GM10266 (cell line): ENCODE results near the gene NT5M.

Source experiments
- DNase-seq: peaks from one replicate; pipeline ENCODE4 v3.0.0; 2012; ENCODE audit errors: extremely low spot score
- CTCF ChIP-seq: IDR thresholded peaks from 2 replicates; pipeline ENCODE4 v1.5.1; 2012; ENCODE audit warnings: mild to moderate bottlenecking, low read depth; ENCODE audit not compliant: control insufficient read depth, insufficient read depth; ENCODE audit errors: missing control alignments

Gene NT5M

DNA sequence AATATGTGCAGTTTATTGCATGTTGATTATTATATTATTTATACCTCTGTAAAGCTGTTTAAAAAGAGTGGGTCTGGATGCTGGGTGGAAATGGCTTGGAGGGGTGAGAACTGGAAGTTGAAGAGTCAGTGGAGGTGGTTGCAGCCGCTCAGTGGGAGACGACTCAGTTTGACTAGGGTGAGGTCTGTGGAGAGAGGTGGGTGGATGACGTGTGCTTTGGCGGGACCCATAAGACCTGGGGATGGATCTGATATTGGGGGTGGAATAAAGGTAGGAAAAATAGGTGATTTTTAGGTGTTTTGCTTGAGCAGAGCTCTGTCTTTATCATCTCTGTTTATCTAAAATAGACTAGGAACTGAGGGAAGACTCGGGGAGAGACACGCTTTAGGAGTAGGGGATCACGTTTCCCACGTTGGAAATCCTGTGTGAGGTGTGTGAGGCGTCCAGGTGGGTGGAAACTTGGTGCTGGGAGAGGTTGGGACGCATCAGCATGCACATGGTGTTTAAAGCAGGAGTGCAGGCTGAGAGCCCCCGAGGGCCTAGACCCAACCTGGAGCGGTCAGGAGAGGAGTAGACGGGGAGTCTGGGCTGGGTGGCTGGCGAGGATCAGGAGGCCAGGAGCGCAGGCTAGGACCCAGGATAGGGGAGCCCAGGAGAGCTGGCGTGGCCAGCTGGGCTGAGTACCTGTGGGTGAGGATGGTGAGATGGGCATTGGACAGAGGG lies 17.2 kb downstream of the NT5M start:
- DNase-seq = no peak
- no peak for TF ChIP-seq CTCF

DNA sequence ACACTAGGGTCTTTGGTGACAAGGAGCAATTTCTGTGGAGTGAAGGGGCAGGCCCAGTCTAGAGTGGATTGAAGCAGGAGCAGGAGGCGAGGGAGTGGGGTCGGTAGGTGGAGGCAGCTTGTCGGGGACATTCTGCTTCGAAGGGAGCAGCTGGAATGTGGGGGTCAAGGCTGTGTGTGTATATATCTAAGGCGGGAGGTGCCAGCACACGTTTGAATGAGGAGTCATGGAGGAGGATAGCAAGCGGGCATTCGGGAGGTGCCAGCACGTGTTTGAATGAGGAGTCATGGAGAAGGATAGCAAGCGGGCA lies 17.7 kb downstream of the NT5M start:
- no peak for TF ChIP-seq CTCF
- DNase-seq = no peak

- DNase-seq = no peak
- TF ChIP-seq CTCF = no peak
Measured at GRCh38 chr17:17321356-17322025, 18.3 kb downstream of the NT5M start.

DNA sequence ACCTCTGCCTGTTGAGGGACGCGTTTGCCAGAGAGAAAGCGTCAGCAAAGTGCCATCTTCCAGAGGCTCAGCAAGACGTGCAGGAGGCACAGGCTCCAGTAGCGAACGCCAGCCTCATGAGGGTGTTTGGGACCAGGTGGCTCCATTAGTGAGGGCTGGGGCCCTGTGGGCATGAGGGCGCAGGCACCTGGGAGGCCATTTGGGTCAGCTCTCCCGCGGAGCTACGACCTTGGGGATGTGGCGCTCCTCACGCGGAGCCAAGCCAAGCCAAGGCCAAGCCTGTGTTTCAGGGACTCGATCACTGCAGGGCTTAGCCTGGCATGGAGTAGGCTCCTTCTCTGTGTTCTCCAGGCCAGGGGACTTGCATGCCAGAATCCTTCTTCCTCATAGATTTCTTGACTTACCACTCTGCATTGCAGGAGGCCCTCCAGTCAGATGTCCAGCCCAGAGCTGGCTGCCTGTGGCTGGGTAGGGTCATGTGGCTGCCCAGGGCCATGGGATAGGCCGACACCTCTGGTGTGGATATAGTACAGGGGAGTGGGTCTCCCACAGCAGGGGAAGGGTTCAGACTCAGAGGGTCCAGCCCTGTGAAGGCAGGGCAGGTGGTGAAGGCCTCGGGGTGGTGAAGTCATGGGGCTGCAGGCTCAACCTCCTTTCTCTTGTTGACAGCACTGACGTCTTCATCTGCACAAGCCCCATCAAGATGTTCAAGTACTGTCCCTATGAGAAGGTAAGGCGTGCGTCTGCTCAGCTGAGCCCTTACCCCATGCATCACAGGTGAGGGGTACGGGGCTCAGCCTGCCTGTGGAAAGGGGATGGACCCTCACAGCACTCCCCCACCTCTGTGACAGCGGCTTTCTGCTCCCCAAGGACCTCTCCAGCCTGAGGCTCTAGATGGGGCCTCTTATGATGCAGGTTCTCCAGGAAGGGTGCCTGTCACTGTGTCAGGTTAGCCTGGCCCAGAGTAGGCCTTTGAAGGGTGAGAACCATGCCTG lies 19.6 kb downstream of the NT5M start:
- TF ChIP-seq CTCF = no peak
- DNase-seq = no peak

DNA sequence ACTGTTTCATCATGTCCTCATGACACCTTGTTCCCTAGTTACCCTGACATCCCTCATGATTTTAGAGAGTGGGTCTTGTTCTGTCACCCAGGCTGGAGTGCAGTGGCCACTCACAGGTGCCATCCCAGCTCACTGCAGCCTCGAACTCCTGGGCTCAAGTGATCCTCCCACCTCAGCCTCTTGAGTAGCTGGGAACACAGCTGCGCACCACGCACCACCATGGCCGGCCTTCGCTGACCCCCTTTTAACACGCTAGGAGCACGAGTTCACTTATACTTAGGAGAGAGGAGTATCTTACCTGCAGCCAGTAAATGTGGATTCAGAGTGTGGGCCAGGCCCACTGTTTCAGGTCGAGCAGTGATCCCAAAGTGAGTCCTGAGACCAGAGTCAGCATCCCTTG lies 21.4 kb downstream of the NT5M start:
- no peak for TF ChIP-seq CTCF
- no peak for DNase-seq

- DNase-seq = no peak
- no peak for TF ChIP-seq CTCF
Measured at GRCh38 chr17:17325228-17325627, 22.1 kb downstream of the NT5M start.
